Measurements from ENCODE around the gene MPND.

MPND gene

GRCh38 chr19:4295972-4296771, 47.2 kb upstream of the MPND start:
- no peak for TF ChIP-seq CSRNP3 (CRISPR knock-in tag; IDR thresholded peaks at IDR 0.05)
- TF ChIP-seq TCF4 (CRISPR knock-in tag; IDR thresholded peaks at IDR 0.05; ENCODE audit: borderline replicate concordance) = peak; percentile 33; the same call in 1 of the 2 replicates
- ATAC-seq = peak; percentile 16; the same call in 1 of the 3 replicates

GRCh38 chr19:4297901-4298809, 45.2 kb upstream of the MPND start:
- TF ChIP-seq ZNF8 (CRISPR knock-in tag; IDR thresholded peaks at IDR 0.05) = no peak
- no peak for TF ChIP-seq TOX (CRISPR knock-in tag; IDR thresholded peaks at IDR 0.05; ENCODE audit: borderline replicate concordance)
- TF ChIP-seq PPARA (CRISPR knock-in tag; IDR thresholded peaks at IDR 0.05; ENCODE audit: borderline replicate concordance) = no peak
- TF ChIP-seq CSDC2 (CRISPR knock-in tag; IDR thresholded peaks at IDR 0.05) = no peak
- TF ChIP-seq ZC3H10 (CRISPR knock-in tag; IDR thresholded peaks at IDR 0.05) = no peak
- no peak for TF ChIP-seq ESRRG (CRISPR knock-in tag; IDR thresholded peaks at IDR 0.05)
- no peak for TF ChIP-seq TSHZ2 (CRISPR knock-in tag; IDR thresholded peaks at IDR 0.05)
- no peak for TF ChIP-seq ZFP30 (CRISPR knock-in tag; IDR thresholded peaks at IDR 0.05)

GRCh38 chr19:4298810-4299550, 44.4 kb upstream of the MPND start:
- TF ChIP-seq SNAI2 (CRISPR knock-in tag; IDR thresholded peaks at IDR 0.05) (no peak), ZFP30 (CRISPR knock-in tag; IDR thresholded peaks at IDR 0.05) (no peak), TOX (CRISPR knock-in tag; IDR thresholded peaks at IDR 0.05; ENCODE audit: borderline replicate concordance) (no peak), ESRRG (CRISPR knock-in tag; IDR thresholded peaks at IDR 0.05) (no peak), ZFP3 (CRISPR knock-in tag; IDR thresholded peaks at IDR 0.05) (no peak), BACH2 (CRISPR knock-in tag; IDR thresholded peaks at IDR 0.05; ENCODE audit: borderline replicate concordance) (no peak), PPARA (CRISPR knock-in tag; IDR thresholded peaks at IDR 0.05; ENCODE audit: borderline replicate concordance) (no peak), ZNF70 (CRISPR knock-in tag; IDR thresholded peaks at IDR 0.05) (no peak), ZNF8 (CRISPR knock-in tag; IDR thresholded peaks at IDR 0.05) (no peak), ISL1 (CRISPR knock-in tag; IDR thresholded peaks at IDR 0.05) (no peak), CSDC2 (CRISPR knock-in tag; IDR thresholded peaks at IDR 0.05) (no peak), ZC3H10 (CRISPR knock-in tag; IDR thresholded peaks at IDR 0.05) (no peak), CREB5 (CRISPR knock-in tag; IDR thresholded peaks at IDR 0.05; ENCODE audit: low read depth) (no peak), GLIS3 (CRISPR knock-in tag; IDR thresholded peaks at IDR 0.05) (no peak), RARB (CRISPR knock-in tag; IDR thresholded peaks at IDR 0.05) (no peak), TCF4 (CRISPR knock-in tag; IDR thresholded peaks at IDR 0.05; ENCODE audit: borderline replicate concordance) (no peak), PATZ1 (CRISPR knock-in tag; IDR thresholded peaks at IDR 0.05; ENCODE audit: borderline replicate concordance) (no peak), CSRNP3 (CRISPR knock-in tag; IDR thresholded peaks at IDR 0.05) (no peak)
- ATAC-seq = no peak

More at GRCh38 chr19:4297901-4298809, 45.2 kb upstream of the MPND start:
- ATAC-seq = no peak
